Non-pigmented ciliary epithelial cell (primary cell): ENCODE measurements around the gene THAP10.
"Not testable (repeated sequence)": the region's sequence is repeated elsewhere in the genome, so short reads cannot be mapped to it uniquely, and the experiment has no call there.

Source experiments
- DNase-seq: peaks from one replicate; pipeline ENCODE4 v3.0.0-alpha.2; 2010; ENCODE audit warnings: low read depth

The THAP10 gene

GRCh38 chr15:70876683-70877082 is 15.6 kb downstream of the THAP10 start:
- DNase-seq, result no peak

DNA sequence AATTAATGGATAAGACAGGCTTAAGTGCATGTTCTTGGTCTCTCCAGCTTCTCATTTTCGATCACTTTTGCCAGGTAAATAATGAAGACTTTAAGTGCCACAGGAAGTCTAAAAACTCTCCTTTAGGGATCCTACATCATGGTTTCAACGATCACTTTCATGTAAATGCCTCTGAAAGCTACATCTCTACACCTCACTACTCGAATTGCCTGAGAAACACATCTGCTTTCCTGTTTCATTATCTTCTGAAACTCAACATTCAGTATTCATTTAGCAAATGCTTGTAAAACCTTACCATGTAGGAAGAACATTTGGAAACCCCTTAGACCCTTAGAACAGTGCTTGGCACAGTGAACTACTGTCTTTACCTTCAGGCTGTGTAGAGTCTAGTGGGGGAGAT is 16.2 kb downstream of the THAP10 start:
- no peak for DNase-seq

DNA sequence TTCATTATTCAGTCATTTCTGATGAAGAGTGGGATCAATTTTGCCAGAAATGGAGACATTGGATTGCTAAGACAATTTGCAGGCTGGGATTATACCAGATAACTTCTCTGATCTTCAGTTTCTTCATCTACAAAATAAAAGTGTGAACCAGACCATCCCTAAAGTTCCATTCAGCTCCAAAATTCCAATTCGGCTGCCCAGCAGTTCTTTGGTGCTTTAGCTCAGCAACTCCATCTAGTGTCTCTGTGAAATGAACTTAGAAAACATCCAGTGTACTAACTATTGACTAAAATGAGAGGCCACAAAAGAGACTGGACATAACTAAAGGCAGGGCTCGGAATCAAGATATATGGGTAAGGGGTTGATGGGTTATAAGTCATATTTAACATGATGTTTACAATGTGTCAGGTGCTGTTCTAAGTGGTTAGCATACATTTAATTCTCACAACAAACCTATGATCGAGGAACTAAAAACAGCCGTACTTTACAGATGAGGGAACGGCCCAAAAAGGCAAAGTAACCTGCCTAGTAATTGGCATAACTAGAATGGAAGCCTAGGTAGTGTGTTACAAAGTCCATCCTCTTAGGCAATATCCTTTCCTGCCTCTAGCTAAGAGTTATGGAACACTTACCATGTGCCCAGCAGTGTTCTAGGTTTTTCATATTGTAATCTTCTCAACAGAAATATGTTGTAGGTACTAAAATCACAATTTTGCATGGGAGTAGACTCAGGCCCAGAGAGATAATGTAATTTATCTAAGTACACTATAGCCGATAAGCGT is 17.0 kb downstream of the THAP10 start:
- DNase-seq, result no peak

GRCh38 chr15:70873232-70874054 is 18.8 kb downstream of the THAP10 start:
- no peak for DNase-seq

GRCh38 chr15:70871490-70871889 is 20.7 kb downstream of the THAP10 start:
- DNase-seq, result not testable (repeated sequence)

DNA sequence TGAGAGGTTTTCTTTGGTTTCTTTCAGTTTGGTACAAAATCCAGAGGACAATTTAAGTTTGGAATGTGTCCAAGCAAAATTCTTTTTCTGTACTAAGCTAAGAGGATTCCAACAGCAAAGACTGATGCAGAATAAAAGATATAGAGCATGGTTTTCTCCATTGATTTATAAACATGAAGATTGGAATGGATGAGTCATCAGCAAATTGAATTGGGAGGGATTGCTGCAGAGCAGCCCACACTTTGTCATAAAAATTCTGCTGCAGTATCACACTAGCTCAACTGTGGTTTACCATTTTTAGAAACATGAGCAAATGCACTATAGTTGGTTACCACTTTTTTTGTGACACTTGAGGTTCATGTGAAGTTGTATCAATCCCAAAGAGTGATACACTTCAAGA is 22.2 kb downstream of the THAP10 start:
- DNase-seq, result no peak

GRCh38 chr15:70869346-70869745 is 22.9 kb downstream of the THAP10 start:
- DNase-seq, result no peak

- DNase-seq, result no peak
Observed at GRCh38 chr15:70867911-70868467, 24.2 kb downstream of the THAP10 start.

DNA sequence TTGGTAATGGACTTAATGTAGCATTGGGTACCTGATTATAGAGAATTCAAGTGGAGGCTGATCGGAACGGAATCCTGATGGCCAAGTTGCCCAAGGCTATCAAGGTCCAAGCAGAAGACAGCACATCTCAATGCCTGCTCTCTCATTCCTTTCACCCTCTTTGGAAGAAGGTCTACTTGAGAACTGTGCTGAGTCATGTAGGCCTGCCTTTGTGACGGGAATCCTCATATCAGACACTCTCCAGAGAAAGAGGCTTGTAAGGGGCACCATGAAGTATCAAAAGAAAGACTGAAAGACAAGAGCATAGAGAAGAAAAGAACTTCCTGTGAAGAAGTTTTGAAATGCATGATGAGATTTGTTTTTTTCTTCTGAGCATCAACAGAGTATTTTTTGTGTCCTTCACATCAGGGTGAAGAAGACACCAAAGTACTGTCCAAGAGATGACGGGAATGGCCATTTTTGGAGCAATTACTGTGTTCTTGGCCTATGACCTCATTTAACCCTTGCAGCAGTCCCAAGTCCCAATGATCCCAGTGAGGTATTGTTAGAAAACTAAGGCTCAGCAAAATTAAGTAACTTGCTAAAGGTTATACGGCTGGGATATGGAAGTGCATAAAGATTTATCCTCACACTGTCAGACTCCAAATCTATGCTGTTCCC is 25.1 kb downstream of the THAP10 start:
- DNase-seq, result no peak

GRCh38 chr15:70863450-70864218 is 28.6 kb downstream of the THAP10 start:
- DNase-seq, result no peak

GRCh38 chr15:70859998-70860397 is 32.2 kb downstream of the THAP10 start:
- no peak for DNase-seq

- no peak for DNase-seq
Observed at GRCh38 chr15:70859322-70859908, 32.8 kb downstream of the THAP10 start.

GRCh38 chr15:70858614-70859321 is 33.5 kb downstream of the THAP10 start:
- not testable (repeated sequence) for DNase-seq

DNA sequence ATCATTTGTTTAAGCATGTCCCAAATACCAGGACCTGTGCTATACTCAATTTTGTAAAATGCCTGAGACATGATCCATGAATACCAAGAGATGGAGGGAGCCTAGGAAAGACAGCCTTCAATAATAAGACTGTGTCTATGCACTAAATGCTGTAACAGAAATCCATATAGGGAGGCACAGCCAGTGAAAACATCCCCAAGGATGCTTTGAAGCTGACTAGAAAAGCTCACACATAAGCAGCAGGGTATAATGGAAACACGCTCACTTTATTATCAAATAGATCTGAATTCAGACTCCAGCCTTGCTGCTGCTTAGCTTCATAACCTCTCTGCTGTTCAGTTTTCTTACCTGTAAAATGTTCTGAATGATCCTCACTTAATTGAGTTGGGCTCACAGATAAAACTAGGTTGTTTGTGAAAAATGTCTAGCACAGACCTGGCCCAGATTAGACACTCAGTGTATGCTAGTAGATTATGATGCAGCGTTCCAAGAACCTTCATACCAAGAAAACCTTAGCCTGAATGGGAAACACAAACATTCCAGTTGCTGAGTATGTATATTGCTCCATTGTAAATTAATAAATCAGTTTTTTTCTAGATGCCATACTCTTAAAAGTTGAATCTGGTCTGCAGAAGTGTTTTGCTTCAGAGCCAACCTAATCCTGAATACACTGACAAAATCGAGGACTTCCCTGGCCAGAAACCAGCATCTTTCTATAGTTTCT is 34.5 kb downstream of the THAP10 start:
- no peak for DNase-seq

DNA sequence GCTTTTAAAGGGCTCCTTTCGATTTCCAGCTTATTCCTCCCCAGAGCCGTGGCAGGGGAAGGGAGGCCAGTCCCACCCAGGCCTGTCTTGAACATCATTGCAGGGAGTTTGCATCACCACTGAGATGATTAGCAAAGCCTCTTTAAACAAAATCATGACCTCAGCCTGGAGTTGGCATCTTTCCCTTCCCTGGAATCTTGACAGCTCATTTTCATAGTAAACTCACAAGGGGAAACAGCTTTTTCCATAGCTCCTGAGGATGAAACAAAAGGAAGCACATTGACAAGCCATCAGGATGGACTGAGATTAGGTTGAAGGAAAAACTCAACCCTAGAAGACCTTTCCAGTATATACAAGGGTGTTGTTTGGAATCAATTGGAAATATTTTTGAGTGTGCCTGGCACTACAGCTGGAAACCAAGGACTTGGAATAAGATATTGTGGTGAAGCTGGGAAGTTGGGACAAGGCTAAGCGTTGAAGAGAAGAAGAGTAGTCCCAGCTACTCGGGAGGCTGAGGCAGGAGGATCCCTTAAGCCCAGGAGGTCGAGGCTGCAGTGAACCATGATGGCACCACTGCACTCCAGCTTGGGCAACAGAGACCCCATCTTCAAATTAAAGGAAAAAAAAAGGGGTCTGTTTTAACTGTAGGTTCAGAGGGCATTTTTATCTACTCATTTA is 35.2 kb downstream of the THAP10 start:
- DNase-seq, result peak; percentile 95

- DNase-seq, result no peak
Observed at GRCh38 chr15:70856177-70856883, 35.9 kb downstream of the THAP10 start.

DNA sequence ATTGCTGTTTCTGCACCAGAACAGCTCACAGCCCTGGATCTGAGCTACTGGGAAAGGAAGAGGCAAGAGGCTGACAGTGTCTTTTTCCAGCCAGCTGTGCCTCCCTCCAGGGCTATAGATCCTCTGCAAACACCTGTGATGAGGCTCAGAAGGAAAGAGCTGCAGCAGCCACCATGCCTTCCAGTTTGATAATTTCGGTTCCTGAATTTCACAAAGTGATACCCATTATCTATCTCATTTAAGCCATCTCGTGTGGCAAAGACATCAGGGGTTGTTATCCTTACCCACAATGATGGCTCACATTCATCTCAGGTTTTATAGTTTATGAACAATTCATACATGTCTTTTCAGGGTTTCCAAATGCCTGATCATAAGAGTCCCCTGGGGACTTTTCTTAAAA is 36.5 kb downstream of the THAP10 start:
- no peak for DNase-seq

- DNase-seq, result no peak
Observed at GRCh38 chr15:70854666-70854976, 37.6 kb downstream of the THAP10 start.
